HepG2 (cell line): ENCODE results near the gene AAMP.

ENCODE experiments used
- SP2 ChIP-seq: sonication (generic); formaldehyde crosslinking; IDR thresholded peaks from 2 replicates; pipeline ENCODE4 v1.5.1; 2020; ENCODE audit warnings: mild to moderate bottlenecking, missing genetic modification reagents
- ZNF3 ChIP-seq: IDR thresholded peaks from 2 replicates; pipeline ENCODE4 v1.7.0; 2017; ENCODE audit warnings: inconsistent platforms
- TF ChIP-seq, protein P1 (sequence below): sonication (generic); formaldehyde crosslinking; IDR thresholded peaks from 2 replicates; pipeline ENCODE4 v1.5.0; 2020; ENCODE audit warnings: mild to moderate bottlenecking, missing genetic modification reagents, moderate library complexity
- TF ChIP-seq, protein P2 (sequence below), 2 experiments: fragments of 450-650 bp in 1 of 2; sonication (generic) in 1 of 2; formaldehyde crosslinking in 1 of 2; IDR thresholded peaks; 2 replicates each; pipeline versions ENCODE4 v1.6.1 to v1.8.0; 2016 to 2022; ENCODE audit warnings: antibody characterized with exemption in 1 of 2, mild to moderate bottlenecking in 1 of 2, missing genetic modification reagents in 1 of 2
- TF ChIP-seq, protein P3 (sequence below): sonication (generic); formaldehyde crosslinking; IDR thresholded peaks from 2 replicates; pipeline ENCODE4 v1.4.0; 2020; ENCODE audit warnings: low read depth, missing genetic modification reagents

DNA sequence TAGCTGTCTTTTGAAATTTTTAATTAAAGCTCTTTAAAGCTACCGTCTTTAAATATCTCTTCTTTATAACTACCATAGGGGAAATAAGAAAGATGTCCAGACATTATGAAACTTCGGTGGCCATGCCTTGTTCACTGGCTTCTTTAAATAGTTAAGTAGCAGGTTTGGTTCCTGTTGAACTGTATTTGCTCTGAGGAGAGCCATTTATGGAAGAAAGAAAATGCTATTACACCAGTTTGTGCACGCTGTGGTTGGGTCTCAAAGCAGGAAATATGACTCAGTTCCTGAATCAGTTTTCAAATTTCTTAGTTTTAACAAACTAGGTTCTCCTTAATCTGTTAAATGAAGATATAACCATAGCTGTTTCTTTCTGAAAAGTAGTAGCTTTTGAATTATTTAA, 40.7 kb downstream of the AAMP start:
- no peak for TF ChIP-seq ZNF3
- TF ChIP-seq SP2 (CRISPR knock-in tag) = no peak
- TF ChIP-seq, protein P1, sequence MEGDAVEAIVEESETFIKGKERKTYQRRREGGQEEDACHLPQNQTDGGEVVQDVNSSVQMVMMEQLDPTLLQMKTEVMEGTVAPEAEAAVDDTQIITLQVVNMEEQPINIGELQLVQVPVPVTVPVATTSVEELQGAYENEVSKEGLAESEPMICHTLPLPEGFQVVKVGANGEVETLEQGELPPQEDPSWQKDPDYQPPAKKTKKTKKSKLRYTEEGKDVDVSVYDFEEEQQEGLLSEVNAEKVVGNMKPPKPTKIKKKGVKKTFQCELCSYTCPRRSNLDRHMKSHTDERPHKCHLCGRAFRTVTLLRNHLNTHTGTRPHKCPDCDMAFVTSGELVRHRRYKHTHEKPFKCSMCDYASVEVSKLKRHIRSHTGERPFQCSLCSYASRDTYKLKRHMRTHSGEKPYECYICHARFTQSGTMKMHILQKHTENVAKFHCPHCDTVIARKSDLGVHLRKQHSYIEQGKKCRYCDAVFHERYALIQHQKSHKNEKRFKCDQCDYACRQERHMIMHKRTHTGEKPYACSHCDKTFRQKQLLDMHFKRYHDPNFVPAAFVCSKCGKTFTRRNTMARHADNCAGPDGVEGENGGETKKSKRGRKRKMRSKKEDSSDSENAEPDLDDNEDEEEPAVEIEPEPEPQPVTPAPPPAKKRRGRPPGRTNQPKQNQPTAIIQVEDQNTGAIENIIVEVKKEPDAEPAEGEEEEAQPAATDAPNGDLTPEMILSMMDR = no peak
- TF ChIP-seq, protein P2, sequence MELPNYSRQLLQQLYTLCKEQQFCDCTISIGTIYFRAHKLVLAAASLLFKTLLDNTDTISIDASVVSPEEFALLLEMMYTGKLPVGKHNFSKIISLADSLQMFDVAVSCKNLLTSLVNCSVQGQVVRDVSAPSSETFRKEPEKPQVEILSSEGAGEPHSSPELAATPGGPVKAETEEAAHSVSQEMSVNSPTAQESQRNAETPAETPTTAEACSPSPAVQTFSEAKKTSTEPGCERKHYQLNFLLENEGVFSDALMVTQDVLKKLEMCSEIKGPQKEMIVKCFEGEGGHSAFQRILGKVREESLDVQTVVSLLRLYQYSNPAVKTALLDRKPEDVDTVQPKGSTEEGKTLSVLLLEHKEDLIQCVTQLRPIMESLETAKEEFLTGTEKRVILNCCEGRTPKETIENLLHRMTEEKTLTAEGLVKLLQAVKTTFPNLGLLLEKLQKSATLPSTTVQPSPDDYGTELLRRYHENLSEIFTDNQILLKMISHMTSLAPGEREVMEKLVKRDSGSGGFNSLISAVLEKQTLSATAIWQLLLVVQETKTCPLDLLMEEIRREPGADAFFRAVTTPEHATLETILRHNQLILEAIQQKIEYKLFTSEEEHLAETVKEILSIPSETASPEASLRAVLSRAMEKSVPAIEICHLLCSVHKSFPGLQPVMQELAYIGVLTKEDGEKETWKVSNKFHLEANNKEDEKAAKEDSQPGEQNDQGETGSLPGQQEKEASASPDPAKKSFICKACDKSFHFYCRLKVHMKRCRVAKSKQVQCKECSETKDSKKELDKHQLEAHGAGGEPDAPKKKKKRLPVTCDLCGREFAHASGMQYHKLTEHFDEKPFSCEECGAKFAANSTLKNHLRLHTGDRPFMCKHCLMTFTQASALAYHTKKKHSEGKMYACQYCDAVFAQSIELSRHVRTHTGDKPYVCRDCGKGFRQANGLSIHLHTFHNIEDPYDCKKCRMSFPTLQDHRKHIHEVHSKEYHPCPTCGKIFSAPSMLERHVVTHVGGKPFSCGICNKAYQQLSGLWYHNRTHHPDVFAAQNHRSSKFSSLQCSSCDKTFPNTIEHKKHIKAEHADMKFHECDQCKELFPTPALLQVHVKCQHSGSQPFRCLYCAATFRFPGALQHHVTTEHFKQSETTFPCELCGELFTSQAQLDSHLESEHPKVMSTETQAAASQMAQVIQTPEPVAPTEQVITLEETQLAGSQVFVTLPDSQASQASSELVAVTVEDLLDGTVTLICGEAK (IDR thresholded peaks at IDR 0.05) = no peak
- TF ChIP-seq, protein P2 (CRISPR knock-in tag; IDR thresholded peaks at IDR 0.05) = no peak
- TF ChIP-seq, protein P3, sequence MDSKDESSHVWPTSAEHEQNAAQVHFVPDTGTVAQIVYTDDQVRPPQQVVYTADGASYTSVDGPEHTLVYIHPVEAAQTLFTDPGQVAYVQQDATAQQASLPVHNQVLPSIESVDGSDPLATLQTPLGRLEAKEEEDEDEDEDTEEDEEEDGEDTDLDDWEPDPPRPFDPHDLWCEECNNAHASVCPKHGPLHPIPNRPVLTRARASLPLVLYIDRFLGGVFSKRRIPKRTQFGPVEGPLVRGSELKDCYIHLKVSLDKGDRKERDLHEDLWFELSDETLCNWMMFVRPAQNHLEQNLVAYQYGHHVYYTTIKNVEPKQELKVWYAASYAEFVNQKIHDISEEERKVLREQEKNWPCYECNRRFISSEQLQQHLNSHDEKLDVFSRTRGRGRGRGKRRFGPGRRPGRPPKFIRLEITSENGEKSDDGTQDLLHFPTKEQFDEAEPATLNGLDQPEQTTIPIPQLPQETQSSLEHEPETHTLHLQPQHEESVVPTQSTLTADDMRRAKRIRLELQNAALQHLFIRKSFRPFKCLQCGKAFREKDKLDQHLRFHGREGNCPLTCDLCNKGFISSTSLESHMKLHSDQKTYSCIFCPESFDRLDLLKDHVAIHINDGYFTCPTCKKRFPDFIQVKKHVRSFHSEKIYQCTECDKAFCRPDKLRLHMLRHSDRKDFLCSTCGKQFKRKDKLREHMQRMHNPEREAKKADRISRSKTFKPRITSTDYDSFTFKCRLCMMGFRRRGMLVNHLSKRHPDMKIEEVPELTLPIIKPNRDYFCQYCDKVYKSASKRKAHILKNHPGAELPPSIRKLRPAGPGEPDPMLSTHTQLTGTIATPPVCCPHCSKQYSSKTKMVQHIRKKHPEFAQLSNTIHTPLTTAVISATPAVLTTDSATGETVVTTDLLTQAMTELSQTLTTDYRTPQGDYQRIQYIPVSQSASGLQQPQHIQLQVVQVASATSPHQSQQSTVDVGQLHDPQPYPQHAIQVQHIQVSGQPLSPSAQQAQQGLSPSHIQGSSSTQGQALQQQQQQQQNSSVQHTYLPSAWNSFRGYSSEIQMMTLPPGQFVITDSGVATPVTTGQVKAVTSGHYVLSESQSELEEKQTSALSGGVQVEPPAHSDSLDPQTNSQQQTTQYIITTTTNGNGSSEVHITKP (CRISPR knock-in tag) = no peak
